H9 (cell line): ENCODE results near the gene IGFL2. TPM values are rescaled to one million over a fixed set of nuclear protein-coding genes. Genes with fewer than 3 reads are reported as not detected.

Experiments used
- DNase-seq: peaks from one replicate; pipeline ENCODE4 v3.0.0-alpha.2; 2017
- H2AFZ ChIP-seq: one replicate; pipeline ENCODE4 v1.6.1; 2013; ENCODE audit warnings: mild to moderate bottlenecking, low read length, control low read depth, moderate library complexity
- H2AK5ac ChIP-seq: 2 replicates; pipeline ENCODE4 v1.6.1; 2013; ENCODE audit warnings: low read length, control low read depth, mixed read lengths; ENCODE audit not compliant: insufficient read length
- H2BK120ac ChIP-seq: one replicate; pipeline ENCODE4 v1.6.1; 2013; ENCODE audit warnings: low read depth, mild to moderate bottlenecking, low read length, control low read depth, inconsistent platforms; ENCODE audit not compliant: poor library complexity, severe bottlenecking
- H2BK12ac ChIP-seq: 2 replicates; pipeline ENCODE4 v1.6.1; 2013; ENCODE audit warnings: low read length, control low read depth, mixed read lengths, low read depth; ENCODE audit not compliant: insufficient read length
- H2BK15ac ChIP-seq: 2 replicates; pipeline ENCODE4 v1.6.1; 2013; ENCODE audit warnings: low read depth, low read length, control low read depth
- H2BK20ac ChIP-seq: one replicate; pipeline ENCODE4 v1.6.1; 2013; ENCODE audit warnings: low read depth, mild to moderate bottlenecking, low read length, control low read depth, inconsistent platforms; ENCODE audit not compliant: poor library complexity, severe bottlenecking
- H2BK5ac ChIP-seq: 2 replicates; pipeline ENCODE4 v1.6.1; 2013; ENCODE audit warnings: low read length, control low read depth, mixed read lengths; ENCODE audit not compliant: insufficient read length
- H3K14ac ChIP-seq: 2 replicates; pipeline ENCODE4 v1.6.1; 2013; ENCODE audit warnings: low read length, control low read depth; ENCODE audit not compliant: insufficient read depth
- H3K18ac ChIP-seq: 2 replicates; pipeline ENCODE4 v1.6.1; 2013; ENCODE audit warnings: low read depth, mild to moderate bottlenecking, mixed read lengths, low read length, control low read depth; ENCODE audit not compliant: insufficient read length
- H3K23ac ChIP-seq: 2 replicates; pipeline ENCODE4 v1.6.1; 2013; ENCODE audit warnings: low read length, control low read depth, mixed read lengths, low read depth; ENCODE audit not compliant: insufficient read length
- H3K23me2 ChIP-seq: 2 replicates; pipeline ENCODE4 v1.6.1; 2013; ENCODE audit warnings: low read depth, mild to moderate bottlenecking, mixed read lengths, low read length, control low read depth; ENCODE audit not compliant: insufficient read length, poor library complexity, severe bottlenecking
- H3K27ac ChIP-seq: 2 replicates; pipeline ENCODE4 v1.5.1; 2013; ENCODE audit warnings: low read length, control low read depth, mixed read lengths, low read depth; ENCODE audit not compliant: insufficient read length
- H3K27me3 ChIP-seq: 2 replicates; pipeline ENCODE4 v1.6.1; 2013; ENCODE audit warnings: low read length, control low read depth, inconsistent platforms; ENCODE audit not compliant: insufficient read depth
- H3K4ac ChIP-seq: 2 replicates; pipeline ENCODE4 v1.6.1; 2013; ENCODE audit warnings: low read depth, mild to moderate bottlenecking, control low read depth, inconsistent platforms, low read length, moderate library complexity
- H3K4me1 ChIP-seq: 2 replicates; pipeline ENCODE4 v1.6.1; 2013; ENCODE audit warnings: low read length, control low read depth, inconsistent platforms; ENCODE audit not compliant: insufficient read depth
- H3K4me2 ChIP-seq: 2 replicates; pipeline ENCODE4 v1.6.1; 2013; ENCODE audit warnings: low read length, control low read depth, mixed read lengths; ENCODE audit not compliant: insufficient read length, insufficient read depth
- H3K56ac ChIP-seq: 2 replicates; pipeline ENCODE4 v1.6.1; 2013; ENCODE audit warnings: low read depth, mild to moderate bottlenecking, mixed read lengths, low read length, control low read depth; ENCODE audit not compliant: insufficient read length
- H3K79me1 ChIP-seq: 2 replicates; pipeline ENCODE4 v1.6.1; 2013; ENCODE audit warnings: low read depth, mild to moderate bottlenecking, moderate library complexity, low read length, control low read depth, inconsistent platforms; ENCODE audit not compliant: insufficient read depth, poor library complexity, severe bottlenecking
- H3K79me2 ChIP-seq: 2 replicates; pipeline ENCODE4 v1.6.1; 2013; ENCODE audit warnings: low read length, control low read depth, inconsistent platforms; ENCODE audit not compliant: insufficient read depth
- H3K9ac ChIP-seq: 2 replicates; pipeline ENCODE4 v1.6.1; 2013; ENCODE audit warnings: low read length, control low read depth, mixed read lengths; ENCODE audit not compliant: insufficient read length; ENCODE audit errors: extremely low read depth
- H3K9me3 ChIP-seq: one replicate; pipeline ENCODE4 v1.6.1; 2013; ENCODE audit warnings: low read depth, low read length, inconsistent platforms; ENCODE audit not compliant: control insufficient read depth
- H3T11ph ChIP-seq: one replicate; pipeline ENCODE4 v1.6.1; 2013; ENCODE audit warnings: mild to moderate bottlenecking, low read length, control low read depth, inconsistent platforms
- H4K20me1 ChIP-seq: one replicate; pipeline ENCODE4 v1.6.1; 2013; ENCODE audit not compliant: control insufficient read depth, insufficient read length, insufficient read depth
- H4K5ac ChIP-seq: 2 replicates; pipeline ENCODE4 v1.6.1; 2013; ENCODE audit warnings: low read depth, mild to moderate bottlenecking, mixed read lengths, low read length, control low read depth; ENCODE audit not compliant: insufficient read length
- H4K8ac ChIP-seq: replicated peaks from 2 replicates; pipeline ENCODE4 v1.6.1; 2013; ENCODE audit warnings: low read length, control low read depth, mixed read lengths, low read depth; ENCODE audit not compliant: insufficient read length
- H4K91ac ChIP-seq: 2 replicates; pipeline ENCODE4 v1.6.1; 2013; ENCODE audit warnings: low read depth, mild to moderate bottlenecking, moderate library complexity, mixed read lengths, low read length, control low read depth; ENCODE audit not compliant: insufficient read length
- H3K27ac Mint-ChIP-seq, 3 experiments: 2 replicates in 2 of 3; 3 replicates in 1 of 3; pipeline ENCODE4 v1.8.0; 2020 to 2021; ENCODE audit warnings: mixed read lengths in 3 of 3, mild to moderate bottlenecking in 1 of 3, moderate library complexity in 1 of 3
- H3K27me3 Mint-ChIP-seq: 2 replicates; pipeline ENCODE4 v1.8.0; 2021; ENCODE audit warnings: low read depth, mild to moderate bottlenecking, moderate library complexity, mixed read lengths
- H3K36me3 Mint-ChIP-seq, 3 experiments: 2 replicates in 2 of 3; 3 replicates in 1 of 3; pipeline ENCODE4 v1.8.0; 2020 to 2021; ENCODE audit warnings: low read depth in 3 of 3, mixed read lengths in 3 of 3; ENCODE audit not compliant: insufficient read depth in 1 of 3
- H3K4me1 Mint-ChIP-seq, 2 experiments: 2 replicates each; pipeline ENCODE4 v1.8.0; 2020; ENCODE audit warnings: mixed read lengths in 2 of 2
- H3K4me3 Mint-ChIP-seq, 2 experiments: 2 replicates in 1 of 2; 3 replicates in 1 of 2; pipeline ENCODE4 v1.8.0; 2020 to 2021; ENCODE audit warnings: mild to moderate bottlenecking in 2 of 2, mixed read lengths in 2 of 2, moderate library complexity in 1 of 2
- H3K9me3 Mint-ChIP-seq, 2 experiments: 2 replicates in 1 of 2; 3 replicates in 1 of 2; pipeline ENCODE4 v1.8.0; 2020; ENCODE audit warnings: mild to moderate bottlenecking in 2 of 2, mixed read lengths in 2 of 2, moderate library complexity in 1 of 2
- total RNA-seq: library from RNA; stranded (reverse); gene quantifications from 2 replicates; pipeline ENCODE4 v1.2.1, GENCODE V29; 2021
- TF ChIP-seq, protein P1 (sequence below): fragments of 200-600 bp; sonication (generic); conservative IDR thresholded peaks from 3 replicates; pipeline ENCODE4 v1.8.0; 2021; ENCODE audit warnings: antibody characterized with exemption, mild to moderate bottlenecking

IGFL2 gene
- total RNA-seq, 1 experiment from 2014 or later, result not detected

DNA sequence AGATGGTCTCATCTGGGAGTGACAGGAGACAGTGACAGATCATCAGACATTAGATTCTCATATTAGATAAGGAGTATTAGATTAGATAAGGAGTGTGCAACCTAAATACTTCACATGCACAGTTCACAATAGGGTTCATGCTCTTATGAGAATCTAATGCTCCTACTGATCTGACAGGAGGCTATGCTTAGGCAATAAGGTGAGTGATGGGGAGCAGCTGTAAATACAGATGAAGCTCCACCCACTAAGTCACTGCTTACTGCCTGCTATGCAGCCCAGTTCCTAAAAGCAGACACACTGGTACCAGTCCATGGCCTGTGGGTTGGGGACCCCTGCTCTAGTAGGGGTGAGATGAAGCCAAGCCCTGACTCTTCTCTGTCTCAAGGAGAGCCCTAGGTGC is 13.5 kb upstream of the IGFL2 start:
- Histone ChIP-seq H2BK20ac (no peak overlapping the region), H3K9me3 (no peaks in the 10 kb centered on the region), H2BK5ac (no peak overlapping the region), H3K9ac (no peak overlapping the region), H2AK5ac (peak overlapping the region; percentile 47), H4K91ac (no peak overlapping the region), H3K4me2 (no peak overlapping the region), H2BK12ac (peak overlapping the region; percentile 94), H2BK15ac (no peak overlapping the region), H3T11ph (no peak overlapping the region), H3K18ac (peak overlapping the region; percentile 93), H3K79me1 (no peaks in the 10 kb centered on the region), H3K23ac (no peak overlapping the region), H2BK120ac (peak overlapping the region; percentile 96), H3K14ac (peak overlapping the region; percentile 80; the same call in 1 of the 2 replicates), H3K27me3 (no peaks in the 10 kb centered on the region), H2AFZ (no peak overlapping the region), H4K20me1 (no peaks in the 10 kb centered on the region), H3K23me2 (no peaks in the 10 kb centered on the region), H3K4ac (no peak overlapping the region; the same call in 1 of the 2 replicates), H3K79me2 (no peaks in the 10 kb centered on the region), H3K4me1 (no peaks in the 10 kb centered on the region; the same call in 1 of the 2 replicates), H4K5ac (no peak overlapping the region), H3K56ac (no peak overlapping the region), H4K8ac (no peak overlapping the region), H3K27ac (peak overlapping the region; percentile 90)
- Mint-ChIP-seq H3K9me3 (peaks cover 7 to 11% of the 10 kb centered on the region in 2 experiments), H3K36me3 (peaks cover 4 to 16% (median 9%) of the 10 kb centered on the region in 3 experiments), H3K4me3 (no peak overlapping the region), H3K4me1 (peaks cover 28 to 31% of the 10 kb centered on the region in 2 experiments), H3K27me3 (peaks cover 2% of the 10 kb centered on the region; the same call in 1 of the 2 replicates), H3K27ac (peak overlapping the region in 2 of 3 experiments; percentile 65 to 75; a peak in 2 of 7 replicates)
- no peak for DNase-seq
- TF ChIP-seq, protein P1, sequence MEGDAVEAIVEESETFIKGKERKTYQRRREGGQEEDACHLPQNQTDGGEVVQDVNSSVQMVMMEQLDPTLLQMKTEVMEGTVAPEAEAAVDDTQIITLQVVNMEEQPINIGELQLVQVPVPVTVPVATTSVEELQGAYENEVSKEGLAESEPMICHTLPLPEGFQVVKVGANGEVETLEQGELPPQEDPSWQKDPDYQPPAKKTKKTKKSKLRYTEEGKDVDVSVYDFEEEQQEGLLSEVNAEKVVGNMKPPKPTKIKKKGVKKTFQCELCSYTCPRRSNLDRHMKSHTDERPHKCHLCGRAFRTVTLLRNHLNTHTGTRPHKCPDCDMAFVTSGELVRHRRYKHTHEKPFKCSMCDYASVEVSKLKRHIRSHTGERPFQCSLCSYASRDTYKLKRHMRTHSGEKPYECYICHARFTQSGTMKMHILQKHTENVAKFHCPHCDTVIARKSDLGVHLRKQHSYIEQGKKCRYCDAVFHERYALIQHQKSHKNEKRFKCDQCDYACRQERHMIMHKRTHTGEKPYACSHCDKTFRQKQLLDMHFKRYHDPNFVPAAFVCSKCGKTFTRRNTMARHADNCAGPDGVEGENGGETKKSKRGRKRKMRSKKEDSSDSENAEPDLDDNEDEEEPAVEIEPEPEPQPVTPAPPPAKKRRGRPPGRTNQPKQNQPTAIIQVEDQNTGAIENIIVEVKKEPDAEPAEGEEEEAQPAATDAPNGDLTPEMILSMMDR, result no peak
